ENCODE results near the gene SLC13A2. TPM values are rescaled to one million over a fixed set of nuclear protein-coding genes. Genes with fewer than 3 reads are reported as not detected.

Gene SLC13A2
- total RNA-seq, 1 experiment from 2014 or later = not detected

- ChIA-PET POLR2A (no interaction called here), CTCF (no interaction called here), RAD21 (ENCODE audit: low non-redundant PET in 1 of 2, low total read pairs in 2 of 2, uncharacterized antibody in 2 of 2, unreplicated experiment in 2 of 2) (no interaction called here)
- H4K20me1 ChIP-seq (ENCODE audit: insufficient read depth) = no peaks in the 10 kb centered on the region
- TF ChIP-seq FOSL1 (IDR thresholded peaks at IDR 0.05; ENCODE audit: low read depth) (no peak), RAD21 (IDR thresholded peaks at IDR 0.05; ENCODE audit: low read depth) (no peak), EZH2phosphoT487 (IDR thresholded peaks at IDR 0.05; ENCODE audit: borderline replicate concordance) (no peak), CEBPB (IDR thresholded peaks at IDR 0.05; ENCODE audit: low read depth) (no peak), SRF (IDR thresholded peaks at IDR 0.05; ENCODE audit: low read depth) (no peak), ZFX (IDR thresholded peaks at IDR 0.05) (no peak), SP1 (IDR thresholded peaks at IDR 0.05; ENCODE audit: low read depth) (no peak), TCF7L2 (IDR thresholded peaks at IDR 0.05; ENCODE audit: borderline replicate concordance, extremely low read depth, insufficient read depth, insufficient read length) (no peak), YY1 (IDR thresholded peaks at IDR 0.05; ENCODE audit: extremely low read depth, insufficient replicate concordance, low read depth, low read length) (no peak), ZNF274 (IDR thresholded peaks at IDR 0.05; ENCODE audit: low read depth, low read length) (no peak), POLR2A (IDR thresholded peaks at IDR 0.05; ENCODE audit: borderline replicate concordance, extremely low read depth, insufficient read depth, insufficient read length) (no peak), SIN3A (IDR thresholded peaks at IDR 0.05; ENCODE audit: low read depth) (no peak)
- TF ChIP-seq, protein P1, sequence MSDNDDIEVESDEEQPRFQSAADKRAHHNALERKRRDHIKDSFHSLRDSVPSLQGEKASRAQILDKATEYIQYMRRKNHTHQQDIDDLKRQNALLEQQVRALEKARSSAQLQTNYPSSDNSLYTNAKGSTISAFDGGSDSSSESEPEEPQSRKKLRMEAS (IDR thresholded peaks at IDR 0.05) = no peak
- TF ChIP-seq, protein P2, sequence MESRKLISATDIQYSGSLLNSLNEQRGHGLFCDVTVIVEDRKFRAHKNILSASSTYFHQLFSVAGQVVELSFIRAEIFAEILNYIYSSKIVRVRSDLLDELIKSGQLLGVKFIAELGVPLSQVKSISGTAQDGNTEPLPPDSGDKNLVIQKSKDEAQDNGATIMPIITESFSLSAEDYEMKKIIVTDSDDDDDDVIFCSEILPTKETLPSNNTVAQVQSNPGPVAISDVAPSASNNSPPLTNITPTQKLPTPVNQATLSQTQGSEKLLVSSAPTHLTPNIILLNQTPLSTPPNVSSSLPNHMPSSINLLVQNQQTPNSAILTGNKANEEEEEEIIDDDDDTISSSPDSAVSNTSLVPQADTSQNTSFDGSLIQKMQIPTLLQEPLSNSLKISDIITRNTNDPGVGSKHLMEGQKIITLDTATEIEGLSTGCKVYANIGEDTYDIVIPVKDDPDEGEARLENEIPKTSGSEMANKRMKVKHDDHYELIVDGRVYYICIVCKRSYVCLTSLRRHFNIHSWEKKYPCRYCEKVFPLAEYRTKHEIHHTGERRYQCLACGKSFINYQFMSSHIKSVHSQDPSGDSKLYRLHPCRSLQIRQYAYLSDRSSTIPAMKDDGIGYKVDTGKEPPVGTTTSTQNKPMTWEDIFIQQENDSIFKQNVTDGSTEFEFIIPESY (IDR thresholded peaks at IDR 0.05; ENCODE audit: extremely low read depth, insufficient replicate concordance, low read length) = no peak
- TF ChIP-seq, protein P3, sequence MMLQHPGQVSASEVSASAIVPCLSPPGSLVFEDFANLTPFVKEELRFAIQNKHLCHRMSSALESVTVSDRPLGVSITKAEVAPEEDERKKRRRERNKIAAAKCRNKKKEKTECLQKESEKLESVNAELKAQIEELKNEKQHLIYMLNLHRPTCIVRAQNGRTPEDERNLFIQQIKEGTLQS (IDR thresholded peaks at IDR 0.05) = no peak
- TF ChIP-seq, protein P4, sequence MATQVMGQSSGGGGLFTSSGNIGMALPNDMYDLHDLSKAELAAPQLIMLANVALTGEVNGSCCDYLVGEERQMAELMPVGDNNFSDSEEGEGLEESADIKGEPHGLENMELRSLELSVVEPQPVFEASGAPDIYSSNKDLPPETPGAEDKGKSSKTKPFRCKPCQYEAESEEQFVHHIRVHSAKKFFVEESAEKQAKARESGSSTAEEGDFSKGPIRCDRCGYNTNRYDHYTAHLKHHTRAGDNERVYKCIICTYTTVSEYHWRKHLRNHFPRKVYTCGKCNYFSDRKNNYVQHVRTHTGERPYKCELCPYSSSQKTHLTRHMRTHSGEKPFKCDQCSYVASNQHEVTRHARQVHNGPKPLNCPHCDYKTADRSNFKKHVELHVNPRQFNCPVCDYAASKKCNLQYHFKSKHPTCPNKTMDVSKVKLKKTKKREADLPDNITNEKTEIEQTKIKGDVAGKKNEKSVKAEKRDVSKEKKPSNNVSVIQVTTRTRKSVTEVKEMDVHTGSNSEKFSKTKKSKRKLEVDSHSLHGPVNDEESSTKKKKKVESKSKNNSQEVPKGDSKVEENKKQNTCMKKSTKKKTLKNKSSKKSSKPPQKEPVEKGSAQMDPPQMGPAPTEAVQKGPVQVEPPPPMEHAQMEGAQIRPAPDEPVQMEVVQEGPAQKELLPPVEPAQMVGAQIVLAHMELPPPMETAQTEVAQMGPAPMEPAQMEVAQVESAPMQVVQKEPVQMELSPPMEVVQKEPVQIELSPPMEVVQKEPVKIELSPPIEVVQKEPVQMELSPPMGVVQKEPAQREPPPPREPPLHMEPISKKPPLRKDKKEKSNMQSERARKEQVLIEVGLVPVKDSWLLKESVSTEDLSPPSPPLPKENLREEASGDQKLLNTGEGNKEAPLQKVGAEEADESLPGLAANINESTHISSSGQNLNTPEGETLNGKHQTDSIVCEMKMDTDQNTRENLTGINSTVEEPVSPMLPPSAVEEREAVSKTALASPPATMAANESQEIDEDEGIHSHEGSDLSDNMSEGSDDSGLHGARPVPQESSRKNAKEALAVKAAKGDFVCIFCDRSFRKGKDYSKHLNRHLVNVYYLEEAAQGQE (IDR thresholded peaks at IDR 0.05; ENCODE audit: low read depth) = no peak
- no peaks in the 10 kb centered on the region; a peak in 1 of 4 replicates for H3K4me1 ChIP-seq (ENCODE audit: control insufficient read depth in 1 of 2, insufficient read depth in 2 of 2, low read length in 2 of 2)
- no peaks in the 10 kb centered on the region for H3K79me2 ChIP-seq (ENCODE audit: insufficient read depth, low read length)
- H3K9me2 ChIP-seq (ENCODE audit: insufficient read depth) = no peaks in the 10 kb centered on the region
- H3K9ac ChIP-seq (ENCODE audit: low read length) = no peak overlapping the region
- H3K27ac ChIP-seq (ENCODE audit: low read depth, low read length) = no peak overlapping the region
- ATAC-seq = no peak
- intact Hi-C loops (cut with micrococcal nuclease) = no loop called here
- H3K27me3 ChIP-seq (ENCODE audit: insufficient read depth, low read length) = no peaks in the 10 kb centered on the region; the same call in none of the 2 replicates
- H3K36me3 ChIP-seq (ENCODE audit: control insufficient read depth in 1 of 2, insufficient read depth in 2 of 2, low read length in 2 of 2) = no peaks in the 10 kb centered on the region
- no TSS peak for BruUV-seq (replicated peaks)
- no peak overlapping the region for H2AFZ ChIP-seq (ENCODE audit: low read depth, low read length, poor library complexity, severe bottlenecking)
- H3K4me2 ChIP-seq (ENCODE audit: low read length) = no peak overlapping the region
- no peak for DNase-seq (ENCODE audit: low read depth, low spot score)
- no peak overlapping the region for H3K4me3 ChIP-seq (replicated peaks in 1 of 2; ENCODE audit: low read depth in 1 of 2, low read length in 2 of 2)
- H3K9me3 ChIP-seq (ENCODE audit: control insufficient read depth in 1 of 2, insufficient read depth in 1 of 2, low read depth in 1 of 2, low read length in 2 of 2) = no peaks in the 10 kb centered on the region
Measured at GRCh38 chr17:28487881-28488532, 14.6 kb downstream of the SLC13A2 start.

Measured in HCT116 (cell line).